MCF 10A (cell line): ENCODE measurements around the gene C1orf116. TPM values are rescaled to one million over a fixed set of nuclear protein-coding genes. Genes with fewer than 3 reads are reported as not detected.

Experiments
- BruUV-seq: library from RNA; stranded (reverse); fragments of 400-500 nt; replicated peaks from 2 replicates; lab custom pipeline; 2021; lab: Mats Ljungman, UMichigan
- CTCF ChIA-PET: fragments of 300-600 bp; sonication (Branson Sonifier 250); formaldehyde crosslinking; extraction: SDS; loops from one replicate; lab custom pipeline; 2021; ENCODE audit warnings: antibody characterized with exemption, inconsistent platforms; lab: Yijun Ruan, JAX
- POLR2A ChIA-PET: fragments of 300-600, 350-650 bp; sonication (Branson Sonifier 250); formaldehyde crosslinking; extraction: SDS; loops from one replicate; lab custom pipeline; 2020; ENCODE audit warnings: antibody characterized with exemption, inconsistent platforms; lab: Yijun Ruan, JAX
- DNase-seq: peaks from one replicate; pipeline ENCODE4 v3.0.0-alpha.2; 2018; ENCODE audit not compliant: unreplicated experiment
- H3K27ac Mint-ChIP-seq: one replicate; pipeline ENCODE4 v1.8.0; 2022; ENCODE audit warnings: mild to moderate bottlenecking, low read depth, mixed read lengths; ENCODE audit not compliant: unreplicated experiment
- H3K27me3 Mint-ChIP-seq: one replicate; pipeline ENCODE4 v1.8.0; 2022; ENCODE audit warnings: mixed read lengths; ENCODE audit not compliant: insufficient read depth, unreplicated experiment
- H3K36me3 Mint-ChIP-seq: one replicate; pipeline ENCODE4 v1.8.0; 2022; ENCODE audit warnings: mild to moderate bottlenecking, moderate library complexity, mixed read lengths; ENCODE audit not compliant: insufficient read depth, unreplicated experiment
- H3K4me1 Mint-ChIP-seq: one replicate; pipeline ENCODE4 v1.8.0; 2022; ENCODE audit warnings: mixed read lengths; ENCODE audit not compliant: insufficient read depth, unreplicated experiment
- H3K4me3 Mint-ChIP-seq: one replicate; pipeline ENCODE4 v1.8.0; 2022; ENCODE audit warnings: mild to moderate bottlenecking, moderate library complexity, mixed read lengths; ENCODE audit not compliant: unreplicated experiment
- H3K9me3 Mint-ChIP-seq: one replicate; pipeline ENCODE4 v1.8.0; 2022; ENCODE audit warnings: mixed read lengths; ENCODE audit not compliant: unreplicated experiment
- intact Hi-C: fragments of 100-400 bp; cut with micrococcal nuclease; formaldehyde crosslinking; loops from 2 replicates; pipeline ENCODE4 v1.14.1; 2022
- total RNA-seq: library from RNA; stranded (reverse); gene quantifications from 2 replicates; pipeline ENCODE4 v1.2.3, GENCODE V29; 2022
- TF ChIP-seq, protein P1 (sequence below): fragments of 200-600 bp; IDR thresholded peaks from one replicate; pipeline ENCODE4 v1.8.0; 2022; ENCODE audit warnings: antibody characterized with exemption, mild to moderate bottlenecking; ENCODE audit not compliant: unreplicated experiment

C1orf116 gene
- total RNA-seq, 1 experiment from 2014 or later, result 35.4 TPM

DNA sequence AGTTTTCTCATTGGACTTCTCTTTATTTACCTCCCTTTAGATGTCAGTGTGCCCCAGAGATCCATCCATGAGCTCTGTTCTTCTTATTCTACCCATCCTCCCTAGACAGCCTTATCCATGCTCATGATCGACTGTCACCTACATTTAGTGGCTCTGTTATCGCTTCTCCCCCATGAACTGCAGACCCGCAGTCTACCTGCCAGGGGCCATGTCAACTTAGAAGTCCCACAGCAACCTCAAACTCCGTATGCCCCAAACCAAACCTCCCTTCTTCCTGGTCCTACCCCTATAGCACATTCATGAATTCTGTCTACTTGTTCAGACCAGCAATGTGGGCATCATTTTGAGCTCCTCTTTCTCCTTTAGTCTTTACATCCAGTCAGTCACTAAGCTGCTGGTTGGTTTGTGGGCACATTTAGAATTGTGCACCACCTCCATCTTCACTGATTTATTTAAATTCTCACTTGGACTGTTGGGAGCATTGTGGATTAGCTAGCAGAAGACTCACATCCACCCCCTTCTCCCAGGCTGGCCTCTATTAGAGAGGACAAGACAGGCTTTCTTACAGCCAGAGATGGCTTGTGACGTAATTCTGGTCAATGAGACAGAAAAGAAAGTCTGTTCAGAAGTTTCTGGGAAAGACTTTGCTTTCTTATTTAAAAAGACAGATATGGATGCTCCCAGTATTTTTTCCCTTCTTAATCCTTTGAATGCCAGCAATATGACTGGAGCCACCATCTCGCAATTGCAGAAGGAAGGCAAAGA is 19.1 kb downstream of the C1orf116 start:
- no peaks in the 10 kb centered on the region for H3K36me3 Mint-ChIP-seq

GRCh38 chr1:207010726-207011125 is 21.8 kb downstream of the C1orf116 start:
- H3K36me3 Mint-ChIP-seq, result no peaks in the 10 kb centered on the region
- intact Hi-C loops, result no loop called here
- peaks cover 23% of the 10 kb centered on the region for H3K4me1 Mint-ChIP-seq
- CTCF ChIA-PET, result interaction anchor here (1.2 to 11.4 kb wide), 2 partner anchors 15 to 28 kb away, joined by 4 to 280 read pairs; partner anchors contain the start of gene C1orf116
- H3K27me3 Mint-ChIP-seq, result no peaks in the 10 kb centered on the region
- H3K4me3 Mint-ChIP-seq, result no peak overlapping the region
- POLR2A ChIA-PET, result interaction anchor here (0.7 to 27.1 kb wide), 5 partner anchors 8 to 42 kb away, joined by 3 to 936 read pairs (median 8); partner anchors contain the start of genes C1orf116 and PFKFB2
- no TSS peak for BruUV-seq
- no peak for DNase-seq
- TF ChIP-seq, protein P1, sequence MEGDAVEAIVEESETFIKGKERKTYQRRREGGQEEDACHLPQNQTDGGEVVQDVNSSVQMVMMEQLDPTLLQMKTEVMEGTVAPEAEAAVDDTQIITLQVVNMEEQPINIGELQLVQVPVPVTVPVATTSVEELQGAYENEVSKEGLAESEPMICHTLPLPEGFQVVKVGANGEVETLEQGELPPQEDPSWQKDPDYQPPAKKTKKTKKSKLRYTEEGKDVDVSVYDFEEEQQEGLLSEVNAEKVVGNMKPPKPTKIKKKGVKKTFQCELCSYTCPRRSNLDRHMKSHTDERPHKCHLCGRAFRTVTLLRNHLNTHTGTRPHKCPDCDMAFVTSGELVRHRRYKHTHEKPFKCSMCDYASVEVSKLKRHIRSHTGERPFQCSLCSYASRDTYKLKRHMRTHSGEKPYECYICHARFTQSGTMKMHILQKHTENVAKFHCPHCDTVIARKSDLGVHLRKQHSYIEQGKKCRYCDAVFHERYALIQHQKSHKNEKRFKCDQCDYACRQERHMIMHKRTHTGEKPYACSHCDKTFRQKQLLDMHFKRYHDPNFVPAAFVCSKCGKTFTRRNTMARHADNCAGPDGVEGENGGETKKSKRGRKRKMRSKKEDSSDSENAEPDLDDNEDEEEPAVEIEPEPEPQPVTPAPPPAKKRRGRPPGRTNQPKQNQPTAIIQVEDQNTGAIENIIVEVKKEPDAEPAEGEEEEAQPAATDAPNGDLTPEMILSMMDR, result no peak
- peaks cover 7% of the 10 kb centered on the region for H3K9me3 Mint-ChIP-seq
- no peak overlapping the region for H3K27ac Mint-ChIP-seq

More for the DNA sequence above, 19.1 kb downstream of the C1orf116 start:
- intact Hi-C loops, result no loop called here
- H3K4me1 Mint-ChIP-seq, result peaks cover 15% of the 10 kb centered on the region
- TF ChIP-seq, protein P1, result no peak
- H3K27me3 Mint-ChIP-seq, result no peaks in the 10 kb centered on the region
- no peak for DNase-seq
- ChIA-PET CTCF (interaction anchor here (0.9 to 11.4 kb wide), 7 partner anchors 8 to 202 kb away, joined by 3 to 280 read pairs (median 4); partner anchors contain the start of gene C1orf116), POLR2A (interaction anchor here (0.6 to 27.1 kb wide), 5 partner anchors 9 to 101 kb away, joined by 3 to 936 read pairs (median 10); partner anchors contain the start of genes C1orf116 and PFKFB2)
- no peaks in the 10 kb centered on the region for H3K9me3 Mint-ChIP-seq
- H3K27ac Mint-ChIP-seq, result no peak overlapping the region
- no TSS peak for BruUV-seq
- H3K4me3 Mint-ChIP-seq, result no peak overlapping the region

- TF ChIP-seq, protein P1, result no peak
- Mint-ChIP-seq H3K4me3 (no peak overlapping the region), H3K27ac (no peak overlapping the region), H3K4me1 (peaks cover 28% of the 10 kb centered on the region), H3K36me3 (no peaks in the 10 kb centered on the region), H3K9me3 (peaks cover 7% of the 10 kb centered on the region), H3K27me3 (no peaks in the 10 kb centered on the region)
- intact Hi-C loops, result no loop called here
- POLR2A ChIA-PET, result interaction anchor here (0.8 to 27.1 kb wide), 6 partner anchors 7 to 60 kb away, joined by 3 to 936 read pairs (median 7); partner anchors contain the start of genes C1orf116 and PFKFB2
- no peak for DNase-seq
- no TSS peak for BruUV-seq
- CTCF ChIA-PET, result interaction anchor here (0.6 to 11.4 kb wide), 3 partner anchors 16 to 490 kb away, joined by 3 to 280 read pairs (median 3); partner anchors contain the start of gene C1orf116
Measured at GRCh38 chr1:207009945-207010344, 22.6 kb downstream of the C1orf116 start.
